HepG2 (cell line): Measurements from ENCODE around the gene KIF6. TPM values are rescaled to one million over a fixed set of nuclear protein-coding genes. Genes with fewer than 3 reads are reported as not detected.

Source experiments
- ARID2 ChIP-seq: sonication (generic); formaldehyde crosslinking; IDR thresholded peaks from 2 replicates; pipeline ENCODE4 v1.8.1; 2022; ENCODE audit warnings: mild to moderate bottlenecking, missing genetic modification reagents, borderline replicate concordance
- ATF2 ChIP-seq: sonication (generic); formaldehyde crosslinking; IDR thresholded peaks from 2 replicates; pipeline ENCODE4 v1.4.0; 2020; ENCODE audit warnings: missing genetic modification reagents
- CENPX ChIP-seq: sonication (generic); formaldehyde crosslinking; IDR thresholded peaks from 2 replicates; pipeline ENCODE4 v1.9.0; 2021; ENCODE audit warnings: mild to moderate bottlenecking, missing genetic modification reagents, moderate library complexity
- CTCF ChIP-seq: sonication (generic); formaldehyde crosslinking; IDR thresholded peaks from 2 replicates; pipeline ENCODE4 v1.5.0; 2020; ENCODE audit warnings: mild to moderate bottlenecking, missing genetic modification reagents, moderate library complexity
- EZH2 ChIP-seq: conservative IDR thresholded peaks from 2 replicates; pipeline ENCODE4 v1.6.1; 2012; ENCODE audit warnings: mild to moderate bottlenecking, low read depth, low read length, moderate library complexity
- HIC2 ChIP-seq: sonication (generic); formaldehyde crosslinking; IDR thresholded peaks from 2 replicates; pipeline ENCODE4 v1.9.0; 2022; ENCODE audit warnings: low read depth, missing genetic modification reagents
- HOXA3 ChIP-seq: sonication (generic); formaldehyde crosslinking; IDR thresholded peaks from 2 replicates; pipeline ENCODE4 v1.5.0; 2020; ENCODE audit warnings: missing genetic modification reagents
- KDM2A ChIP-seq: sonication (generic); formaldehyde crosslinking; IDR thresholded peaks from 2 replicates; pipeline ENCODE4 v1.4.0; 2020; ENCODE audit warnings: low read depth, missing genetic modification reagents, borderline replicate concordance
- KMT2A ChIP-seq: sonication (generic); formaldehyde crosslinking; IDR thresholded peaks from 2 replicates; pipeline ENCODE4 v1.4.0; 2020; ENCODE audit warnings: missing genetic modification reagents
- POLR2AphosphoS2 ChIP-seq: IDR thresholded peaks from 2 replicates; pipeline ENCODE4 v1.6.1; 2011; ENCODE audit warnings: low read depth, low read length, improper control_type of control experiment
- SKIL ChIP-seq: sonication (generic); formaldehyde crosslinking; IDR thresholded peaks from 2 replicates; pipeline ENCODE4 v1.8.0; 2022; ENCODE audit warnings: missing genetic modification reagents, mild to moderate bottlenecking, moderate library complexity, borderline replicate concordance
- ZBTB38 ChIP-seq: sonication (generic); formaldehyde crosslinking; IDR thresholded peaks from 2 replicates; pipeline ENCODE4 v1.5.1; 2020; ENCODE audit warnings: mild to moderate bottlenecking, missing genetic modification reagents
- ZBTB39 ChIP-seq: sonication (generic); formaldehyde crosslinking; IDR thresholded peaks from 2 replicates; pipeline ENCODE4 v1.5.0; 2020; ENCODE audit warnings: missing genetic modification reagents
- ZFP36 ChIP-seq: fragments of 150-350 bp; IDR thresholded peaks from 2 replicates; pipeline ENCODE4 v1.6.1; 2018; ENCODE audit warnings: borderline replicate concordance, low read length, low read depth; ENCODE audit not compliant: partially characterized antibody
- ZNF232 ChIP-seq: sonication (generic); formaldehyde crosslinking; IDR thresholded peaks from 2 replicates; pipeline ENCODE4 v1.4.0; 2020; ENCODE audit warnings: missing genetic modification reagents, borderline replicate concordance
- ZNF432 ChIP-seq: sonication (generic); formaldehyde crosslinking; IDR thresholded peaks from 2 replicates; pipeline ENCODE4 v1.5.0; 2020; ENCODE audit warnings: missing genetic modification reagents, mild to moderate bottlenecking, borderline replicate concordance
- ZNF556 ChIP-seq: sonication (generic); formaldehyde crosslinking; IDR thresholded peaks from 2 replicates; pipeline ENCODE4 v1.4.0; 2020; ENCODE audit warnings: mild to moderate bottlenecking, missing genetic modification reagents, borderline replicate concordance
- ZNF660 ChIP-seq: sonication (generic); formaldehyde crosslinking; IDR thresholded peaks from 2 replicates; pipeline ENCODE4 v1.5.1; 2020; ENCODE audit warnings: mild to moderate bottlenecking, low read depth, missing genetic modification reagents, borderline replicate concordance
- ZNF674 ChIP-seq: sonication (generic); formaldehyde crosslinking; IDR thresholded peaks from 2 replicates; pipeline ENCODE4 v1.5.0; 2020; ENCODE audit warnings: low read depth, mild to moderate bottlenecking, missing genetic modification reagents
- ZNF713 ChIP-seq: sonication (generic); formaldehyde crosslinking; IDR thresholded peaks from 2 replicates; pipeline ENCODE4 v1.4.0; 2020; ENCODE audit warnings: mild to moderate bottlenecking, missing genetic modification reagents
- ZNF891 ChIP-seq: sonication (generic); formaldehyde crosslinking; IDR thresholded peaks from 2 replicates; pipeline ENCODE4 v1.5.0; 2020; ENCODE audit warnings: mild to moderate bottlenecking, missing genetic modification reagents
- polyA plus RNA-seq, 8 experiments: library from polyadenylated mRNA; depleted of rRNA in 3 of 8; stranded (reverse) in 7 of 8; unstranded in 1 of 8; fragments of >200 nt; fragmentation: Illumina TruSeq in 4 of 8; extraction: Trizol in 4 of 8; gene quantifications; 2 replicates each; pipeline versions ENCODE4 v1.2.1 to v1.2.3, GENCODE V29; 2011 to 2016; ENCODE audit warnings: low read depth in 4 of 8, missing spikeins in 1 of 8, mixed read lengths in 1 of 8; ENCODE audit not compliant: insufficient read depth in 1 of 8
- total RNA-seq, 5 experiments: library from RNA; depleted of rRNA; stranded (reverse); fragments of >200 nt; fragmentation: Illumina TruSeq; extraction: Trizol; gene quantifications; 2 replicates each; pipeline ENCODE4 v1.2.3, GENCODE V29; 2016; ENCODE audit warnings: low read depth in 1 of 5

The KIF6 gene
- total and polyA plus RNA-seq, 2 of the 13 experiments (the other 11 are each of a cell fraction or from before 2014, with no cell fraction given), result 0.04 to 0.27 TPM

GRCh38 chr6:39309942-39310531, 415.2 kb downstream of the KIF6 start (continued):
- TF ChIP-seq HIC2 (CRISPR knock-in tag) (no peak), KDM2A (CRISPR knock-in tag) (peak; percentile 38; the same call in 1 of the 2 replicates), ZFP36 (peak; percentile 39), ARID2 (CRISPR knock-in tag) (no peak), ZNF713 (CRISPR knock-in tag) (no peak), ZNF891 (CRISPR knock-in tag) (no peak), CENPX (no peak), KMT2A (CRISPR knock-in tag) (no peak), POLR2AphosphoS2 (no peak), ZNF432 (no peak), ZNF674 (CRISPR knock-in tag) (no peak), HOXA3 (CRISPR knock-in tag) (no peak), EZH2 (no peak), ATF2 (no peak), SKIL (CRISPR knock-in tag) (no peak), ZNF232 (no peak), ZBTB39 (CRISPR knock-in tag) (no peak), ZBTB38 (CRISPR knock-in tag) (no peak), ZNF660 (CRISPR knock-in tag) (no peak), ZNF556 (CRISPR knock-in tag) (no peak), CTCF (peak; percentile 95)
